AG04449 (cell line): Measurements from ENCODE around the gene ARHGAP36.

Experiments
- CTCF ChIA-PET: fragments of 350-600 bp; formaldehyde crosslinking; extraction: SDS; loops from one replicate; lab custom pipeline; 2021; ENCODE audit warnings: antibody characterized with exemption; lab: Yijun Ruan, JAX
- POLR2A ChIA-PET: fragments of 400-600, 350-600 bp; formaldehyde crosslinking; extraction: SDS; loops from one replicate; lab custom pipeline; 2020; ENCODE audit warnings: antibody characterized with exemption, inconsistent platforms; lab: Yijun Ruan, JAX
- DNase-seq: peaks from one replicate; pipeline ENCODE4 v3.0.0-alpha.2; 2010; ENCODE audit warnings: low read depth, low spot score
- H3K4me3 ChIP-seq: 2 replicates; pipeline ENCODE4 v1.5.1; 2011; ENCODE audit warnings: low read depth, mild to moderate bottlenecking, control low read depth, low read length
- TF ChIP-seq, protein P1 (sequence below): IDR thresholded peaks from one replicate; pipeline ENCODE4 v1.5.1; 2011; ENCODE audit warnings: mild to moderate bottlenecking, moderate library complexity, low read length, control low read depth, inconsistent platforms; ENCODE audit not compliant: insufficient read depth; ENCODE audit errors: missing control alignments

ARHGAP36 gene, protein sequence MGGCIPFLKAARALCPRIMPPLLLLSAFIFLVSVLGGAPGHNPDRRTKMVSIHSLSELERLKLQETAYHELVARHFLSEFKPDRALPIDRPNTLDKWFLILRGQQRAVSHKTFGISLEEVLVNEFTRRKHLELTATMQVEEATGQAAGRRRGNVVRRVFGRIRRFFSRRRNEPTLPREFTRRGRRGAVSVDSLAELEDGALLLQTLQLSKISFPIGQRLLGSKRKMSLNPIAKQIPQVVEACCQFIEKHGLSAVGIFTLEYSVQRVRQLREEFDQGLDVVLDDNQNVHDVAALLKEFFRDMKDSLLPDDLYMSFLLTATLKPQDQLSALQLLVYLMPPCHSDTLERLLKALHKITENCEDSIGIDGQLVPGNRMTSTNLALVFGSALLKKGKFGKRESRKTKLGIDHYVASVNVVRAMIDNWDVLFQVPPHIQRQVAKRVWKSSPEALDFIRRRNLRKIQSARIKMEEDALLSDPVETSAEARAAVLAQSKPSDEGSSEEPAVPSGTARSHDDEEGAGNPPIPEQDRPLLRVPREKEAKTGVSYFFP

DNA sequence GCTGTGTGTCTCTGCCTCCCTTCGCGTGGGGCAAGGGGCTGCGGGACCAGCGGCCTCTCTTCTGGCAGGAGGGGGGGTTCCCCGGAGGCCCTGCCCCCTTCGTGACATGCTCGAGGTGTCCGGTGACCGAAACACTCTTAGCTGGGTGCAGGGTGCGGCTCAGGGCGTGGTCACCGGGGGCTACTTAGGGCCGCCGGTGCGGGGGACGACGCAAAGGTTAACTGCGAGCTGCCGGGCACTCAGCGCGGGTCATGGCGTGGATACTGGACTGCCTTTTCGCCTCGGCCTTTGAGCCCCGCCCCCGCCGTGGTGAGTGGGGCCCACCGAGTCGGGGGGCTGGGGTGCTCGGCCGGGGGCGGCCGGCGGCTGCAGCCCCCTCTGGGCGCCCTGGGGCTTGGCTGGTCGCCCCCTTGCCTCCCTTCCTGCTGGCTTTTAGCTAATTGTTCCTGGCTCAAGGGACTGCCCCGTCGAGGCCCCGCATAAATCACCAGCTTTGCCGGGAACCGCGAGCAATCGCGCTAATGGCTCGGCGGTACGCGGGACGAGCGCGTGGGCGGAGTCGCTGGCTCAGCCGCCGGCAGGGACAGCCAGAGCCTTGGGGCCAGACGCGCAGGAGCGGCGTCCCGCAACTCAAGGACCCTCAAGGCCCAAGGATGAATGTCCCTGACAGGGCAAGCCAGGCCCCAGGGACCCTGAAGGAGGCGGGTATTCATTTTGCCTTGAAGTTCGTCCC, at the start of gene ARHGAP36:
ARHGAP36 (plus strand) TSS at position 211 of the 733 bp plus-strand sequence. CDS start 23,320 bp downstream, outside the sequence.
- DNase-seq = no peak
- ChIA-PET POLR2A (no interaction called here), CTCF (no interaction called here)
- TF ChIP-seq, protein P1, sequence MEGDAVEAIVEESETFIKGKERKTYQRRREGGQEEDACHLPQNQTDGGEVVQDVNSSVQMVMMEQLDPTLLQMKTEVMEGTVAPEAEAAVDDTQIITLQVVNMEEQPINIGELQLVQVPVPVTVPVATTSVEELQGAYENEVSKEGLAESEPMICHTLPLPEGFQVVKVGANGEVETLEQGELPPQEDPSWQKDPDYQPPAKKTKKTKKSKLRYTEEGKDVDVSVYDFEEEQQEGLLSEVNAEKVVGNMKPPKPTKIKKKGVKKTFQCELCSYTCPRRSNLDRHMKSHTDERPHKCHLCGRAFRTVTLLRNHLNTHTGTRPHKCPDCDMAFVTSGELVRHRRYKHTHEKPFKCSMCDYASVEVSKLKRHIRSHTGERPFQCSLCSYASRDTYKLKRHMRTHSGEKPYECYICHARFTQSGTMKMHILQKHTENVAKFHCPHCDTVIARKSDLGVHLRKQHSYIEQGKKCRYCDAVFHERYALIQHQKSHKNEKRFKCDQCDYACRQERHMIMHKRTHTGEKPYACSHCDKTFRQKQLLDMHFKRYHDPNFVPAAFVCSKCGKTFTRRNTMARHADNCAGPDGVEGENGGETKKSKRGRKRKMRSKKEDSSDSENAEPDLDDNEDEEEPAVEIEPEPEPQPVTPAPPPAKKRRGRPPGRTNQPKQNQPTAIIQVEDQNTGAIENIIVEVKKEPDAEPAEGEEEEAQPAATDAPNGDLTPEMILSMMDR = no peak
- H3K4me3 ChIP-seq = no peak within 1 kb of the TSS

DNA sequence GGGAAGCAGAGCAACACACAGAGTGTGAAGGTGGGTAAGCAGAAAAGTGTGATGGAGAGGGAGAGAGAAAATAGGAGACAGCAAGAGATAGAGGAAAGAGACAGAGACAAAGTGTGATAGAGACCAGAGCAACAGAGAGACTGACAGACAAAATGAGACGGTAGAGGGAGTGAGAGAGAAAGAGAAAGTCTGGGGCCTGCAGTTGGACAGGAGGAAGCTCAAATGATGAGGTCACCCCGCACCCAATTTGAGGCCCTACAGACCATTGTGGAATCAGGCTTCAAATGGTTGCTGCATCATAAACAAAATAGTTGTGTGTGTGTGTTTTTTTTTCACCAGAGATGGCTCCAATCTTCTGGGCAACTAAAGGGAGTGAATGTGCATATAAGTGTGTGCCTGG, 48.0 kb upstream of the ARHGAP36 start:
- ChIA-PET POLR2A (no interaction called here), CTCF (no interaction called here)
- no peak for DNase-seq
- TF ChIP-seq, protein P1 = no peak
- H3K4me3 ChIP-seq = no peak overlapping the region

DNA sequence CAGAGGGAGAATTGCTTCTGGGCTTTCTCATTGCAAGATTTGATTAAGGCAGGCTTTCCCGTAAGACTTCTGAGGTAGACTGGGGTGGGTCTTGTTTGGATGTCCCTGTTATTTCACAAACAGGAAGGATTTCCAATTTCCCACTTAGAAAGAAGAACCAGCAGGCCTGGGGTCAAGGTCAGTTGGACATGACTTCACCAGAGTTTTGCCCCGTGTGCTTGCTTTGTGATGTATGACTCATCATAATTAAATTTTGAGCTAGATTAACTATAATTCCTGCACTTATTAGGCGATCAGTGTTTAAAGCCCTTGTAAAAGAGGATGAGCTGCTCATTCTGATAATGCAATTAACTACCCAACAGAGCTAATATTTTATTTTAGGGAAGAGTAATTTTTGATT, 32.8 kb upstream of the ARHGAP36 start:
- TF ChIP-seq, protein P1 = no peak

DNA sequence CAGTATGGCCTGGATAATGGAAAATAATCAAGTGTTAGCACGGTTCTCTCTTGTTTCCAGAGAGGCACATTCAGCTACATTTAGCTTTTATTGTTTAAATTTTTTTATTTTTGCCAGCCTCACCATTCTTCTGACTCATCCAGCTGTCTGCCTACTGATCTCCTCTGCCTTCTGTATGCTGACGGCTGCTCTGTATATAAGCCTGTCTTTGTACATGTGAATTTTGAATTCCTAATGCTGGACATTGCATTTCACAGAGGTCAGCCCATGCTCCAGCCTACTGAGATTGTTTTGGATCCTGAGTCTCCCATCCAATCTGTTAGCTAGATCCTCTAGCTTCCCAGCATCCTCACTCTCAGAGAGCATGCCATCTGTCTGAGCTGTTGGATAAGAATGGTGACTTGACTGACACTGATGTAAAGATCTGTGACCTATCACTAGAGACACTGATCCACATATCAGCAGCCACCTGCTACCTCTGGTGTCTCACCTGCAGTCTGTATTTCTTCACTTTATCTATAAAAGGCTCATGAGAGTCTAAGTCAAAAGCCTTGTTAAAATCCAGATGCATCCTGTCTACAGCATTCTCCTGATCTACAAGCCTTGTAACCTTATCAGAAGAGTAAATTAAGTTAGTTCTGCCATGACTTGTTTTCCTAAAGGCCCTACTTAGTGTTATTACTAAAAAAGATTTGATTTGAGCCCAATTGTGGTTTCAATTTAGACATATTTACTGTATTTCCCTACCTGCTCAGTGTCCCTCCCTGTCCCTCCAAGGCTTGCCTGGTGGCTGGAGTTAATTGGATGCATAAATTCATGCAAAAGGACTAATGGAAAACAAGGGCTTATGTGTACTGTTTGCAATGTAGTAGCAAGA, 25.6 kb upstream of the ARHGAP36 start:
- CTCF ChIA-PET = no interaction called here
- DNase-seq = no peak
- TF ChIP-seq, protein P1 = no peak
- no peak overlapping the region for H3K4me3 ChIP-seq
- POLR2A ChIA-PET = no interaction called here

More for the DNA sequence above, 32.8 kb upstream of the ARHGAP36 start:
- no peak for DNase-seq
- H3K4me3 ChIP-seq = no peak overlapping the region
- CTCF ChIA-PET = no interaction called here
- POLR2A ChIA-PET = no interaction called here

DNA sequence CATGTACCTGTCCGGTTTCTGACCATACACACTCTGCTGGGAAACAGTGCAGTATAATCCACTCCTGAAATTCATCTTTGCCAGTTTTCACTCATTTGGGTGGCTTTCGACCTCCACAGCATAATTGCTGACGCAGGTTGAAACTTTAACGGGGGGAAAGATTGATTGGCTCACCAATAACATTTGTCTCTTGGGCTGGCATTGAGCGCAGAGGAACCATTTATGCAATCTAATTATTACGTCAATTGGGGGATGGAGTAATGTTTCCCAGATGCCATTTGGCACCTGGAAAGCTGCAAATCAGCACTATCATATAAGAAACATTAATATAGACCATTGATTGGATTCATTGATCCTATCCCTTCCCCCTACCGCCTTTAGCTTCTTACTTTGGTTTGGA, 24.1 kb upstream of the ARHGAP36 start:
- CTCF ChIA-PET = no interaction called here
- no peak for DNase-seq
- POLR2A ChIA-PET = no interaction called here
- H3K4me3 ChIP-seq = no peak overlapping the region
- TF ChIP-seq, protein P1 = no peak
